ENCODE results near the gene IZUMO1.

Gene IZUMO1

GRCh38 chr19:48746110-48746509 is 599 bp downstream of the IZUMO1 start:
- H3K9me2 ChIP-seq (replicated peaks; ENCODE audit: low read depth, low read length) = no peaks in the 10 kb centered on the region
- no peak overlapping the region for H3K9ac ChIP-seq (ENCODE audit: low read depth, low read length, poor library complexity, severe bottlenecking)
- no peak overlapping the region for H3K4me2 ChIP-seq (ENCODE audit: low read depth, low read length, poor library complexity, severe bottlenecking)
- H4K20me1 ChIP-seq (ENCODE audit: insufficient read depth, low read length, poor library complexity, severe bottlenecking) = no peaks in the 10 kb centered on the region
- H3K27me3 ChIP-seq (ENCODE audit: insufficient read depth, low read length, poor library complexity, severe bottlenecking) = no peaks in the 10 kb centered on the region
- H3K4me1 ChIP-seq (ENCODE audit: insufficient read depth, low read length, poor library complexity, severe bottlenecking) = peaks cover 5% of the 10 kb centered on the region
- no peak overlapping the region for H2AFZ ChIP-seq (ENCODE audit: low read length)
- no peaks in the 10 kb centered on the region for H3K9me3 ChIP-seq (ENCODE audit: insufficient read depth, low read depth, low read length)
- no peak for TF ChIP-seq EZH2phosphoT487 (IDR thresholded peaks at IDR 0.05; ENCODE audit: borderline replicate concordance)
- TF ChIP-seq, protein P1, sequence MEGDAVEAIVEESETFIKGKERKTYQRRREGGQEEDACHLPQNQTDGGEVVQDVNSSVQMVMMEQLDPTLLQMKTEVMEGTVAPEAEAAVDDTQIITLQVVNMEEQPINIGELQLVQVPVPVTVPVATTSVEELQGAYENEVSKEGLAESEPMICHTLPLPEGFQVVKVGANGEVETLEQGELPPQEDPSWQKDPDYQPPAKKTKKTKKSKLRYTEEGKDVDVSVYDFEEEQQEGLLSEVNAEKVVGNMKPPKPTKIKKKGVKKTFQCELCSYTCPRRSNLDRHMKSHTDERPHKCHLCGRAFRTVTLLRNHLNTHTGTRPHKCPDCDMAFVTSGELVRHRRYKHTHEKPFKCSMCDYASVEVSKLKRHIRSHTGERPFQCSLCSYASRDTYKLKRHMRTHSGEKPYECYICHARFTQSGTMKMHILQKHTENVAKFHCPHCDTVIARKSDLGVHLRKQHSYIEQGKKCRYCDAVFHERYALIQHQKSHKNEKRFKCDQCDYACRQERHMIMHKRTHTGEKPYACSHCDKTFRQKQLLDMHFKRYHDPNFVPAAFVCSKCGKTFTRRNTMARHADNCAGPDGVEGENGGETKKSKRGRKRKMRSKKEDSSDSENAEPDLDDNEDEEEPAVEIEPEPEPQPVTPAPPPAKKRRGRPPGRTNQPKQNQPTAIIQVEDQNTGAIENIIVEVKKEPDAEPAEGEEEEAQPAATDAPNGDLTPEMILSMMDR (conservative IDR thresholded peaks at IDR 0.05; ENCODE audit: low read length) = no peak
- no peaks in the 10 kb centered on the region for H3K79me2 ChIP-seq (ENCODE audit: insufficient read depth, low read length)
- H3F3A ChIP-seq (ENCODE audit: low read depth) = no peaks in the 10 kb centered on the region
- H3K36me3 ChIP-seq (ENCODE audit: insufficient read depth, low read length) = no peaks in the 10 kb centered on the region
- H3K4me3 ChIP-seq (ENCODE audit: low read length, poor library complexity, severe bottlenecking) = no peak overlapping the region

GRCh38 chr19:48745208-48745995 is 1.3 kb downstream of the IZUMO1 start:
- Histone ChIP-seq H3K4me1 (ENCODE audit: insufficient read depth, low read length, poor library complexity, severe bottlenecking) (peaks cover 6% of the 10 kb centered on the region), H3F3A (ENCODE audit: low read depth) (no peaks in the 10 kb centered on the region), H3K79me2 (ENCODE audit: insufficient read depth, low read length) (no peaks in the 10 kb centered on the region), H3K9ac (ENCODE audit: low read depth, low read length, poor library complexity, severe bottlenecking) (peak overlapping the region; percentile 33), H3K9me3 (ENCODE audit: insufficient read depth, low read depth, low read length) (no peaks in the 10 kb centered on the region), H3K4me2 (ENCODE audit: low read depth, low read length, poor library complexity, severe bottlenecking) (peak overlapping the region; percentile 54), H3K27me3 (ENCODE audit: insufficient read depth, low read length, poor library complexity, severe bottlenecking) (no peaks in the 10 kb centered on the region), H3K9me2 (replicated peaks; ENCODE audit: low read depth, low read length) (no peaks in the 10 kb centered on the region), H2AFZ (ENCODE audit: low read length) (peak overlapping the region; percentile 92), H3K4me3 (ENCODE audit: low read length, poor library complexity, severe bottlenecking) (peak overlapping the region; percentile 34), H3K36me3 (ENCODE audit: insufficient read depth, low read length) (no peaks in the 10 kb centered on the region), H4K20me1 (ENCODE audit: insufficient read depth, low read length, poor library complexity, severe bottlenecking) (no peaks in the 10 kb centered on the region)
- TF ChIP-seq EZH2phosphoT487 (IDR thresholded peaks at IDR 0.05; ENCODE audit: borderline replicate concordance) = no peak
- TF ChIP-seq, protein P1 (conservative IDR thresholded peaks at IDR 0.05; ENCODE audit: low read length) = no peak

GRCh38 chr19:48742096-48742495 is 4.6 kb downstream of the IZUMO1 start:
- H3K36me3 ChIP-seq (ENCODE audit: insufficient read depth, low read length) = no peaks in the 10 kb centered on the region
- H3K4me1 ChIP-seq (ENCODE audit: insufficient read depth, low read length, poor library complexity, severe bottlenecking) = peaks cover 21% of the 10 kb centered on the region
- H2AFZ ChIP-seq (ENCODE audit: low read length) = no peak overlapping the region
- H3K79me2 ChIP-seq (ENCODE audit: insufficient read depth, low read length) = no peaks in the 10 kb centered on the region
- H3K9ac ChIP-seq (ENCODE audit: low read depth, low read length, poor library complexity, severe bottlenecking) = no peak overlapping the region
- no peaks in the 10 kb centered on the region for H3K9me3 ChIP-seq (ENCODE audit: insufficient read depth, low read depth, low read length)
- no peaks in the 10 kb centered on the region for H3K27me3 ChIP-seq (ENCODE audit: insufficient read depth, low read length, poor library complexity, severe bottlenecking)
- no peaks in the 10 kb centered on the region for H3F3A ChIP-seq (ENCODE audit: low read depth)
- no peak overlapping the region for H3K4me3 ChIP-seq (ENCODE audit: low read length, poor library complexity, severe bottlenecking)
- no peaks in the 10 kb centered on the region for H3K9me2 ChIP-seq (replicated peaks; ENCODE audit: low read depth, low read length)
- no peaks in the 10 kb centered on the region for H4K20me1 ChIP-seq (ENCODE audit: insufficient read depth, low read length, poor library complexity, severe bottlenecking)
- H3K4me2 ChIP-seq (ENCODE audit: low read depth, low read length, poor library complexity, severe bottlenecking) = no peak overlapping the region
- TF ChIP-seq EZH2phosphoT487 (IDR thresholded peaks at IDR 0.05; ENCODE audit: borderline replicate concordance) = no peak
- TF ChIP-seq, protein P1 (conservative IDR thresholded peaks at IDR 0.05; ENCODE audit: low read length) = no peak

All from Loucy (cell line).